Stimulated activated CD8-positive, alpha-beta memory T cell treated with anti-CD3 and anti-CD28 coated beads, Interleukin-4, amount 100 ng/mL, for 48 hours (primary cell): ENCODE data around the gene QRFP.

ENCODE experiments used
- DNase-seq: peaks from one replicate; pipeline ENCODE4 v3.0.0-alpha.2; 2020

QRFP gene

GRCh38 chr9:130888146-130888885 is 8.3 kb downstream of the QRFP start:
- no peak for DNase-seq

- no peak for DNase-seq
Measured at GRCh38 chr9:130887494-130888144, 9.0 kb downstream of the QRFP start.

- DNase-seq = no peak
Measured at GRCh38 chr9:130886981-130887380, 9.6 kb downstream of the QRFP start.

GRCh38 chr9:130885484-130886375 is 10.9 kb downstream of the QRFP start:
- no peak for DNase-seq

GRCh38 chr9:130884542-130885483 is 11.8 kb downstream of the QRFP start:
- no peak for DNase-seq

- no peak for DNase-seq
Measured at GRCh38 chr9:130884111-130884531, 12.5 kb downstream of the QRFP start.

GRCh38 chr9:130883479-130883878 is 13.1 kb downstream of the QRFP start:
- DNase-seq = no peak

- DNase-seq = no peak
Measured at GRCh38 chr9:130882696-130883225, 13.9 kb downstream of the QRFP start.

GRCh38 chr9:130881516-130881915 is 15.1 kb downstream of the QRFP start:
- no peak for DNase-seq

GRCh38 chr9:130880599-130881220 is 15.9 kb downstream of the QRFP start:
- DNase-seq = no peak

GRCh38 chr9:130879863-130880411 is 16.7 kb downstream of the QRFP start:
- no peak for DNase-seq

- DNase-seq = no peak
Measured at GRCh38 chr9:130878295-130878694, 18.3 kb downstream of the QRFP start.

GRCh38 chr9:130877300-130877699 is 19.3 kb downstream of the QRFP start:
- DNase-seq = no peak

GRCh38 chr9:130874783-130875182 is 21.8 kb downstream of the QRFP start:
- no peak for DNase-seq

GRCh38 chr9:130873966-130874365 is 22.6 kb downstream of the QRFP start:
- DNase-seq = no peak

- DNase-seq = no peak
Measured at GRCh38 chr9:130872912-130873503, 23.6 kb downstream of the QRFP start.

GRCh38 chr9:130872508-130872907 is 24.1 kb downstream of the QRFP start:
- no peak for DNase-seq

GRCh38 chr9:130872093-130872492 is 24.5 kb downstream of the QRFP start:
- DNase-seq = no peak

- no peak for DNase-seq
Measured at GRCh38 chr9:130871395-130872062, 25.1 kb downstream of the QRFP start.
